CD4-positive, alpha-beta T cell treated with Interleukin-1 beta for 1 hour (primary cell): Measurements from ENCODE around the gene KMT2C.

Experiments
- DNase-seq, 2 donors: peaks; one replicate each; pipeline ENCODE4 v3.0.0-alpha.2; 2020 to 2022

KMT2C gene

DNA sequence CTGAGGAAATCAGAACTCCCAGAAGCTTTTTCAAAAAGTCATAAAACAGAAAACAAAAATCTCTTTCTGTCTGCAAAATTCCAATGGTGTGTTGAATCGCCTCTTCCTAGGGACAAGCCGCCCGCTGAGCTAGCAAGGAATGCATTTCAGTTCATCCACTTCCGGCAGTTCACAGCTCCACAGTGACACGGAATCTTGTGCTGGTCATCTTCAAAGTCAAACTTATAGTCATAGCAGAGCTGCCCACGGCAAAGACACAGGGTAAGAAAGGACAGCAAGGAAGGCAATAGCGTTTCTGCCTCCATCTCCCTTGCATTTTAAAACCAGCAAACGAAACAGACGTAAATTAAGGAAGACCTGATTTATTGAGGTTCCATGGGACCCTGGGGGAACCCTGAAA lies 299.1 kb downstream of the KMT2C start:
- no peak for DNase-seq

DNA sequence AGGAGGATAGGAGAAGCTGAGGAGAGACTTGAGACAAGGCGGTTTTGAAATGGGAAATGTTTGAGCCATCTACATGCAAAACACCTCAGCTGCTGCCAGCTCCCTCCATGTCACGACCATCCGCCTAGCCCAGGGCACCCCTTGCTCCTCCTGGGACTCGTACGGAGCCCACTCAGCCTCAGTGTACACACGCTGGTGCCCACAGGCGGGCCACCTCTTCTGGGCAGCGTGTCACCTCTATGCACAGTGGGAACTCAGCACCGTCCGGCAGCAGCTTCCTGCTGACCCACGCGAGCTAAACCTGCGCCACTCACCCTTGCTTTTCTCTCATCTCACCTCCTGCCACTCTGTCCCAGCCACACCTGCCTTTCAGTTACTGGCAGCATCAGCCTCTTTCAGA lies 302.0 kb downstream of the KMT2C start:
- no peak for DNase-seq

DNA sequence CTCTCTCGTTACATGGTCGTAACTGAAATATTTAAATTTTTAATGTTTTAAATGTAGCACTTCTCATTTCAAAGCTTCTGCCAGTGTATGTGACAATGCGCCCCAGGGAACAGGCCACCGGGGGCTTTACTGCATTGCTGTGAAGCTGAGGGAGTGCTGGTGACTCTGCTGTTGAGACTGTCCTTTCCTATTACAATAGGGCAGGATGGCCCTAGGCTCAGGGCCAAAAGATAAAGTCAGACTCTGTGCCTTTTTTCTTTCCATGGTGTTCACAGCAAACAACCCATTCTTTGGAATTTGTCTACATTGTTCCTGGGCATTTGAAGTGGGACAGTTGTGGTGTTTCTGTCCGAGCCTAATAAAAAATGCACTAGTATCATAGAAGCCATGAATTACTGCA lies 303.0 kb downstream of the KMT2C start:
- DNase-seq, result no peak

DNA sequence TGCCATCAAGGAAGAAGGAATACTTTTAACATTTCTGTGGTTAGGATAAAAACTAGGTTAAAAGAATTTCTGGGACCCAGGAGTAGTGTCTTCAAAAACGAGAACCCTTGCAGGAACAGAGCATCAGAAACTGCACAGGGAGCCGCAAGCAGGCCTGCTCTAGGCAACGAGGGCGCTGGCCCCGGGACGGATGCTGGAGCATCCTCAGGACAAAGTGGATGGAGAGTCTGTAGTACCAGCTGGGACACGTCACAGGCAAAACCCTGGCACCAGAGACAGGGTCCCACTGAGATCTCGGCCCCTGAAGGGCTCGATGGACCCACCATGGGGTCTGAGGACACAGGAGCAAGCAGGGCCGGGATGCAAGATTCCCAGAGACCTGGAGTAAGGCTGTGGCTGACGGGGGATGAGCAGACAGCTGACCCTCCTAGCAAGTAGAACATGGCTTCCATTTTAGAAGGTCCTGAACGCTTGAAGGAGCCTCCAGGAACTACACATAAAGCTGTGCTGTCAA lies 303.8 kb downstream of the KMT2C start:
- no peak for DNase-seq

GRCh38 chr7:152130658-152131590 lies 304.9 kb downstream of the KMT2C start:
- no peak for DNase-seq

- DNase-seq, result no peak
Observed at GRCh38 chr7:152129682-152130081, 306.1 kb downstream of the KMT2C start.

DNA sequence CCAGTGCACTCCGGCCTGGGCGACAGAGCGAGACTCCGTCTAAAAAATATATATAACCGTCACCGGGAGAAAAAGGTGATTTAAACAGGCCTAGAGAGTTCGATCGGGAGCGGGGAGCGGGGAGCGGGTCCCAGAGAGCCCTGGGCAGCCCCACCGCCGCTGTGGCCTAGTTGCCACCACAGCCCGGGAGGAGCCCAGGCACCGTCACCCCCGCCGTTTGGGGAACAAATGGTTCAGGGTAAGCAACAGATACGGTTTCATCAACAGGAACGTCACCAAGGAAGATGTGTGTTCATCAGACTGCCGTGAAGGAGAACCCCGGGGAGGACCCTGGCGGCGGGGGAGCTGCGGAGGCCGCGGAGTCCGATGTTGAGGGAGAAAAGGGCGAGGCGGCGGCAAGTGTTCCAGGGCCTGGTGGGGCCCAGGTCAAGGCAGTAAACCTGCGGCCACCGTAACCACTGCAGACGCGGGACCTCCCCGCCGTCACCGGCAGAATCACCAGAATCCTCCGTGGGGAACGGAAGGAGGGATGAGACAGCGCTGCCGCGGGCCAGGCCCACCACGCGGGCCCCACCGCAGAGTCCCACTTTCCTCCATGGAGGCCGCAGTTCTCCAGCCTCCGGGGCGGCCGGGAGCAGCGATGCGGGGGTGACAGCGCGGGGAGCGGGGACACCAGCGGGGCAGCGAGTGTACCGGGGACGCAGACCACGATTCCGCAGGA lies 306.9 kb downstream of the KMT2C start:
- no peak for DNase-seq

DNA sequence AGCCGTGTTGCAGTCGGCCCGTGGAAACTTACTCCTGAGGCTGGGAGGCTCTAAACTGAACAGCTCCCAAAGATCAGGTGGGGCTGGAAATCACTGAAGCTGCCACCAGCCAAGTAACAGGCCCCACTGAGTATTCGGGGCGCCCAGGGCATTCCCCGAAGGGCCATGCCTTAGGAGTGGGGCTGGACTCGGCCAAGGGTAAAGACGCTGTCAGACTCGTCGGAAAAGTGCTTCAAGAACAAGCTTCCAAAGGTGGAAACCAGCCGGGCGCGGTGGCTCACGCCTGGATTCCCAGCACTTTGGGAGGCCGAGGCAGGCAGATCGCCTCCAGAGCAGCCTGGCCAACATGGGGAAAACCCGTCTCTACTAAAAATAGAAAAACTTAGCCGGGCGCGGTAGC lies 307.6 kb downstream of the KMT2C start:
- DNase-seq, result no peak

GRCh38 chr7:152127229-152127628 lies 308.6 kb downstream of the KMT2C start:
- no peak for DNase-seq

- no peak for DNase-seq
Observed at GRCh38 chr7:152126741-152127140, 309.1 kb downstream of the KMT2C start.

GRCh38 chr7:152122540-152122939 lies 313.3 kb downstream of the KMT2C start:
- no peak for DNase-seq

DNA sequence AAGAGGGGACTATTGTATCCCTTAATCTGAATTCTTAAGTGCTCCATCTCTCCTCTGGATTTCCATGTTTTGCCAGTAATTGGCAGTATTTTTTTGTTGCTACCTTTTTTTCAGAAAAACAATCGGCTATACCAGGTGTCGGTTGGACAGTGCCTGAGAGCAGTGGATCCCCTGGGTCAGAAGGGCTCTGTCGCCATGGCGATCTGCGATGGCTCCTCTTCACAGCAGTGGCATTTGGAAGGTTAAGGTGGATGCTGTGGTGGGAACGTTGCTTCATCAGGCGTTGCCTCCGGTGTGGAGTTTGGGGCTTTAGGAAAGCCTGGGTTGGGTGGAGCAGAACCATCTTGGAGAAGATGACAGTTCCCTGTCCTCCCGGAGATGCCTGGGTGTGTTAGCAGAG lies 314.4 kb downstream of the KMT2C start:
- DNase-seq, result no peak

GRCh38 chr7:152120776-152121175 lies 315.0 kb downstream of the KMT2C start:
- DNase-seq, result no peak

DNA sequence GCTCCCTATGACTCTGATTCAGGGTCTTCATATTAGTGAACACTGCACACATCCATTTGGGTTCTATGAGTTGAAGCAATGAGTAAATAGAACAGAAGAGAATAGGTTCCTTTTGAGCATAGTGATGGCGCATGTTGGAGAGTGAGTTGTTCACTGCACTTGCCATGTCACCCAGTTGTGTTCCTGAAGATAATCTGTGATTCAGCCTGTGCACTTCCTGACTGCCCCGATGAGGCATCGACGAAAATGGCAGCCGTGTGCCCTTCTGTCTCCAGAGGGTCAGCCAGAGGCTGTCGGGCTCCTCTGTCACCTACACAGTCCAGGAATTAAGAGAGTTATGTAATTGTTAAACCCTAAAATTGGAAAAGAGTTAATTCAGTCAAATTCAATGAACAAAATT lies 315.6 kb downstream of the KMT2C start:
- no peak for DNase-seq

GRCh38 chr7:152117356-152117755 lies 318.4 kb downstream of the KMT2C start:
- DNase-seq, result no peak

- no peak for DNase-seq
Observed at GRCh38 chr7:152115021-152115718, 320.6 kb downstream of the KMT2C start.

GRCh38 chr7:152112829-152113228 lies 323.0 kb downstream of the KMT2C start:
- DNase-seq, result no peak

- DNase-seq, result no peak
Observed at GRCh38 chr7:152108359-152108758, 327.4 kb downstream of the KMT2C start.

GRCh38 chr7:152107945-152108344 lies 327.9 kb downstream of the KMT2C start:
- DNase-seq, result no peak

DNA sequence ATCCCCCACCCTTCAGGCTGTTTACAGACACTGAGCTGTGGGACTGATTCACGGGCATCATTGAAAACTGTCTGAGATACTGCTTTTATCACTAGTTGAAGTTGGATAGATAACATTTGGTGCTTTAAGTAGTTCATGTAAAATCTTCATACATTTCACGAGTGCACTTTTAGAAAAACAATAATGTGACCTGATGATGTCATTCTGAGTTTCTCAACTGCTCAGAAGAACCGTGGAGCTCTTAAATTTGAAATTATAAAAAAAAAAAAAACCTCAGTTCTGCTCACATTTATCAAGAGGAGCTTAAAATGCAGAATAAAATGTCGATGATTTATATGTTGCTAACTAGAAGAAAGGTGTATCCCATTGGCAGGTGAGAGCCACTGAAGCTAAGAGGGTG lies 328.8 kb downstream of the KMT2C start:
- DNase-seq, result no peak

GRCh38 chr7:152105205-152105604 lies 330.6 kb downstream of the KMT2C start:
- DNase-seq, result no peak

- DNase-seq, result no peak
Observed at GRCh38 chr7:152103691-152104090, 332.1 kb downstream of the KMT2C start.

- DNase-seq, result no peak
Observed at GRCh38 chr7:152103066-152103465, 332.7 kb downstream of the KMT2C start.
